ENCODE measurements around the gene DYNLT5.
"Not testable (repeated sequence)": the region's sequence is repeated elsewhere in the genome, so short reads cannot be mapped to it uniquely, and the experiment has no call there.

Gene DYNLT5

DNA sequence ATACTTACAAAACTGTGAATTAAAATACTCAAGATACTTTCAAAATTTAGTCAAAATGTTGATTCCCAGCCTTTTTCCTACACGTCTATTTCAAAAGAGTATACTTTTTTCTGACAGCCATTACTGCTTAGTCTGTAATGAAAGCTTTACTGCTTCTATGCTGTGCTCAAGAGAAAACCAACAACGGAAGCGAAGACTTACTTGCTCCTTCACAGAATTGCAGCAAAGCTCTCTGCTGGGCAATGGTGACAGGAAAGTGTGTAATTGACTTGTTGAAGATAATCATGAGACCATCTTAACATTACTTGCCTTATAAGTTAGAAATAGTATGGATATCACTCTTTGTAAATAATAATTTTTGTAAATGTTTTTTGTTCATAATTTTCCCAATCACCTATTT, 1.7 kb upstream of the DYNLT5 start:
- DNase-seq (ENCODE audit: low spot score), result no peak

- no peak for DNase-seq (ENCODE audit: low spot score)
These were observed 1.1 kb upstream of the DYNLT5 start for GRCh38 chr1:66751160-66751559.

GRCh38 chr1:66752671-66753371, 562 bp downstream of the DYNLT5 start:
- no peak for DNase-seq (ENCODE audit: low spot score)

- peak; percentile 7 for DNase-seq (ENCODE audit: low spot score)
These were observed 5.5 kb downstream of the DYNLT5 start for GRCh38 chr1:66757722-66758240.

- DNase-seq (ENCODE audit: low spot score), result peak; percentile 40
These were observed 6.0 kb downstream of the DYNLT5 start for GRCh38 chr1:66758241-66758755.

GRCh38 chr1:66760506-66760905, 8.2 kb downstream of the DYNLT5 start:
- DNase-seq (ENCODE audit: low spot score), result no peak

DNA sequence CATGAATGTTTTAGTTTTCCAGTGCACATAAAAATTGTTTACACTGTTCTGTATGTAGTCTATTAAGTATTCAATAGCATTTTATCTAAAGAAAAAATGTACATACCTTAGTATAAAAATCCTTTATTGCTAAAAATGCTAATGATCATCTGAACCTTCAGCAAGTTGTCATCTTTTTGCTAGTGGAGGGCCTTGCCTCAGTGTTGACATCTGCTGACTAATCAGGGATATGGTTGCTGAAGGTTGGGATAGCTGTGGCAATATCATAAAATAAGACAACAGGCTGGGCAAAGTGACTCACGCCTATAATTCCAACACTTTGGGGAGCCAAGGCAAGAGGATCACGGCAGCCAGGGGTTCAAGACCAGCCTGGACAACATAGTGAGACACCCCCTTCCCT, 9.0 kb downstream of the DYNLT5 start:
- DNase-seq (ENCODE audit: low spot score), result no peak

GRCh38 chr1:66764994-66765578, 12.8 kb downstream of the DYNLT5 start:
- DNase-seq (ENCODE audit: low spot score), result peak; percentile 60

DNA sequence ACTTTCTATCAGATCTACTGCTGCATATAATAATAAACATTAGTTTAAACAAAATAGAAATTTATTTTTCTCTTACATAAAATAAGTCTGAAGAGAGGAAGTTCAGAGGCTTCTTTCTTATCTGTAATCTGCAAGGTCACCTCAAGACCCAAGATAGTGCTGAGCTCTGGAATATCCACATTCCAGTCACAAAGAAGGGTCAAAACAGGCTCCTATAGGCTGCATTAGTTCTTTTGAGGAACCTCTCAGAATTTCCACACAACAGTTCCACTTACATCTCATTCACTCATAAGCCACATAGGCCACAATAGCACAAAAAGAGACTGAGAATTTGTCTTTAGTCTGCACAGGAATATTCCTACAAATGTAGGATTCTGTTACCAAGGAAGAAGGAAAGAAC, 15.4 kb downstream of the DYNLT5 start:
- DNase-seq (ENCODE audit: low spot score), result no peak

GRCh38 chr1:66768965-66769364, 16.7 kb downstream of the DYNLT5 start:
- DNase-seq (ENCODE audit: low spot score), result no peak

DNA sequence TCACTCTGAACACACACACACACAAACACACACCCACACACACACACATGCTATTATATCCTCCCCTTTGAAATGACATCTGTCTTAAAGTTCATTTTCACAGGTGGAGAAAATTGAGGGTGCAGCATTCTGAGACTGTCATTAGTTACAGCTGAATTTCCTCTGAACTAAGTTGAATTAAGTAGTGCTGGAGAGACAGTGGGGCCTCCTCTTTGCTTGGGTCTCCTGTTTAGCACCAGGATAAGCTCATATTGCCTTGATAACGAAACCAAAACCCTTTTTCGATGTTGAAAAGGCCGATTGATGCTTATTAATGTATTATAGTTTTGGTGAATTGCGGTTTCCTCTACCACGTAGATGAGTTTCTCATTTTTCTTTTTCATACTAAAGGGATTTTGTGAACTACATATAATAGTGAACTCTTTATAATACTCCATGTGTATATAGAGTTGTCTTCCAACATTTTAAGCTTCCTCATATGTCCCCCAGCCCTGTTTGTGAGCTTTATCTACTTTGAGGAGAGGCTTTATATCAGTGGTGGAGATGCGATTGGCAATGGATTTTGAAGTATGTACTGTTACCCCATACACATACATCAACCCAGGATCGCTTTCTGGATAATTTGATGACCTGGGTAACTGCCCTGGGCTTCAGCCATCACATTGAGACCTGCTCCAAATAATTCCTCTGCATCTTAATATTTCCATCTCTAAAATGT, 17.4 kb downstream of the DYNLT5 start:
- DNase-seq (ENCODE audit: low spot score), result no peak

- no peak for DNase-seq (ENCODE audit: low spot score)
These were observed 18.0 kb downstream of the DYNLT5 start for GRCh38 chr1:66770240-66770639.

GRCh38 chr1:66770694-66771093, 18.4 kb downstream of the DYNLT5 start:
- no peak for DNase-seq (ENCODE audit: low spot score)

GRCh38 chr1:66773227-66773626, 21.0 kb downstream of the DYNLT5 start:
- no peak for DNase-seq (ENCODE audit: low spot score)

GRCh38 chr1:66774438-66774837, 22.2 kb downstream of the DYNLT5 start:
- DNase-seq (ENCODE audit: low spot score), result no peak

DNA sequence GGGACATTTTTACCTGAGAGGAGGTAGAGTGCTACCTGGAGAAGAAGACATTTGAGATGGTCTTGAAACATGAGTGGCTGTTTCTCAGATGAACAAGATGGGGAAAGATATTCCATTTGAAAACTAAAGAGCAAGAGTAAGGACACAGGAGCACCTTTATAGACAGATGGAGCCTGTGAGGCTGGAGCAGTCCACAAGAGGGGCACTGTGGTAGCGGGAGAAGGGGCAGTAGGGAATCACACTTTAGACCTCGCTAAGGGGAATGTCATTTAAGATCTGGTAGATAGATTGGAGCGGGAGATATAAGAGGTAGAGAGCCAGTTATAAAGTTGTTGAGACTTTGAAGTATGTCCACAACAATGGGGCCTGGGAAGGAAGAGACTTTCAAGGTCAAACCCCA, 23.4 kb downstream of the DYNLT5 start:
- DNase-seq (ENCODE audit: low spot score), result no peak

DNA sequence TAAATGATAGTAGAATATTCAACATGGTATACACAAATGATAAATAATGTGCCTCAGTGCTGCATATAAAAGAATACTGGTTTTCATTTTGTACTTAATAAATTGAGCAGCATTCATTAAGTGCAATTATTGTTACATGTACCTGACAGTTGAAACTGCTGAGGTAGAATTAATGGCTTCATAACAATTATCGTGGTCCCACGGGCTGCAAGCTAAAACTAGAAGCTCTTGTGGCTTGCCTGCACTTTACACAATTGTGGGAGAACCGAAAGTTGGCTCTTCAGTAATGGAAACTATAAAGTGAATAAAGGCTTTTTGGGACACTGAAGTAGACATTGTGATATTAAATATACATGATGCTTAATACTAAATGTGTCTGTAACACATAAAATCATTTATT, 25.6 kb downstream of the DYNLT5 start:
- DNase-seq (ENCODE audit: low spot score), result no peak

- DNase-seq (ENCODE audit: low spot score), result no peak
These were observed 26.0 kb downstream of the DYNLT5 start for GRCh38 chr1:66778266-66778665.

DNA sequence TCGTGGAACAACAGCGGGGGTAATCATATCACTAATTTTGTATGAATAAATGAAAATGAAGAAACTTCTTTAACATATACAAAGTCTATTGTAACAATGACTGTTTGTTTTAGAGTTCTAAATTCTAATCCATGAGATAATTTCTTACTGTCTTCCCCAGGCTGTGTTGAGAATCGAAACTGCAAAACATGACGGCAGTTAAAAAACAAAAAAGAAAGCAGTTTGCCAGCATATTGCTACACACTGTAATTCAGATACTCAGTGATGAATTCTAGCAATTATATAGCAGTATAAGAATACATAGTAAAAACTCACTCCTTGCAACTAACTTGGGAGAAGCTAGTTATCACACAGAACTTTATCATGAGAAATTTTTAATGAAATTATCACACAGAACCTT, 26.7 kb downstream of the DYNLT5 start:
- no peak for DNase-seq (ENCODE audit: low spot score)

DNA sequence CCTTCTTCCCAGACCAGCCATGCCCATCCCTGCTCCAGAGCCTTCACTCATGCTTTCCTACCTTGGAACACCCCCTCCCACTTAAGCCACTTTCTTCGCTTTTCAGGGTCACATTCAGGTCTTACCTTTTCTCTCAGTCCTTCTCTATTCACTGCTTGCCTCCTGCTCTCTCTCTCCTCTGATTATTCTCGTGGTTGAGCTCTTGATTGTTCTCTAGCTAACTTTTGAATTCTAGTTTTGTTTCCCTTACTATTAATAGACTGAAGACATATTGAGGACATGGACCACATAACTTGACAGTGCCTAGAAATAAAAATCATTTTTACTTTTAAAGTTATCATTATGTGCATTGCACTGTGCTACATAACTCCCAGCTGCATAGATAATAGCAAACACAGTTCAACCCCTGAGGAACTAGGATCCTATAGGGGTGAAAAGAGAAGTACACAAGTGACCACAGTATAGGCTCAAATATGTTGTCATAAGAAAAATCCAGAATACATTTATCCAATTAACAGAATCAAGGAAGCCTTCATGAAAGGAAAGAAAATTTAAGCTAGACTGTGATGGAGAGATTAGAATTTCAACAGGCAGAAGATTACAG, 27.3 kb downstream of the DYNLT5 start:
- no peak for DNase-seq (ENCODE audit: low spot score)

DNA sequence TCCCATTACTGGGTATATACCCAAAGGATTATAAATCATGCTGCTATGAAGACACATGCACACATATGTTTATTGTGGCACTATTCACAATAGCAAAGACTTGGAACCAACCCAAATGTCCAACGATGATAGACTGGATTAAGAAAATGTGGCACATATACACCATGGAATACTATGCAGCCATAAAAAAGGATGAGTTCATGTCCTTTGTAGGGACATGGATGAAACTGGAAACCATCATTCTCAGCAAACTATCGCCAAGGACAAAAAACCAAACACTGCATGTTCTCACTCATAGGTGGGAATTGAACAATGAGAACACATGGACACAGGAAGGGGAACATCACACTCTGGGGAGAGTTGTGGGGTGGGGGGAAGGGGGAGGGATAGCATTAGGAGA, 33.5 kb downstream of the DYNLT5 start:
- DNase-seq (ENCODE audit: low spot score), result not testable (repeated sequence)

- DNase-seq (ENCODE audit: low spot score), result no peak
These were observed 35.4 kb downstream of the DYNLT5 start for GRCh38 chr1:66787641-66788040.

Data from hematopoietic multipotent progenitor cell treated with erythropoietin and hydrocortisone succinate and interleukin-3 and kit ligand, for 15 days (in vitro differentiated cells).